IMR-90 (cell line): Measurements from ENCODE around the gene SPINDOC. TPM values are rescaled to one million over a fixed set of nuclear protein-coding genes. Genes with fewer than 3 reads are reported as not detected.

Source experiments
- ATAC-seq: fragments of 200-7000 bp; cut with Tn5 transposase; 2 replicates; pipeline ENCODE4 v1.9.1; 2020; ENCODE audit warnings: low read depth, mild to moderate bottlenecking, moderate library complexity
- BruUV-seq: library from RNA; stranded (reverse); fragments of 400-500 nt; replicated peaks from 2 replicates; lab custom pipeline; 2021; lab: Mats Ljungman, UMichigan
- CTCF ChIA-PET: fragments of 300-600 bp; formaldehyde crosslinking; extraction: SDS; loops from one replicate; lab custom pipeline; 2021; ENCODE audit warnings: antibody characterized with exemption; lab: Yijun Ruan, JAX
- POLR2A ChIA-PET: fragments of 300-600 bp; sonication (Branson Sonifier 250); formaldehyde crosslinking; loops from one replicate; lab custom pipeline; 2022; ENCODE audit warnings: antibody characterized with exemption; ENCODE audit not compliant: unreplicated experiment; lab: Charles Lee
- DNase-seq: peaks from one replicate; pipeline ENCODE4 v3.0.0; 2013
- H2AFZ ChIP-seq: replicated peaks from 2 replicates; pipeline ENCODE3; 2013; ENCODE audit warnings: low read length, mild to moderate bottlenecking; ENCODE audit not compliant: poor library complexity
- H2AK5ac ChIP-seq: 2 replicates; pipeline ENCODE4 v1.6.1; 2013; ENCODE audit warnings: low read depth, low read length, inconsistent platforms
- H2AK9ac ChIP-seq: replicated peaks from 2 replicates; pipeline ENCODE3; 2013; ENCODE audit warnings: mild to moderate bottlenecking, low read depth, low read length, moderate library complexity; ENCODE audit not compliant: poor library complexity
- H2BK120ac ChIP-seq: 2 replicates; pipeline ENCODE4 v1.6.1; 2013; ENCODE audit warnings: low read depth, low read length, inconsistent platforms
- H2BK15ac ChIP-seq: 3 replicates; pipeline ENCODE4 v1.6.1; 2013; ENCODE audit warnings: low read depth, low read length, inconsistent platforms
- H2BK20ac ChIP-seq: 2 replicates; pipeline ENCODE4 v1.6.1; 2013; ENCODE audit warnings: low read depth, mild to moderate bottlenecking, inconsistent platforms, low read length, moderate library complexity
- H2BK5ac ChIP-seq: 2 replicates; pipeline ENCODE4 v1.6.1; 2013; ENCODE audit warnings: mild to moderate bottlenecking, low read depth, low read length, inconsistent platforms; ENCODE audit not compliant: poor library complexity, severe bottlenecking
- H3K14ac ChIP-seq: replicated peaks from 2 replicates; pipeline ENCODE4 v1.6.1; 2013; ENCODE audit warnings: low read depth, low read length, inconsistent platforms
- H3K18ac ChIP-seq: 2 replicates; pipeline ENCODE4 v1.6.1; 2013; ENCODE audit warnings: low read depth, low read length, control low read depth
- H3K23ac ChIP-seq: 2 replicates; pipeline ENCODE4 v1.6.1; 2013; ENCODE audit warnings: low read depth, low read length, inconsistent platforms
- H3K27ac ChIP-seq: 2 replicates; pipeline ENCODE4 v1.5.1; 2013; ENCODE audit warnings: mild to moderate bottlenecking, control low read depth, low read length; ENCODE audit not compliant: insufficient read depth
- H3K27me3 ChIP-seq: 2 replicates; pipeline ENCODE4 v1.6.1; 2013; ENCODE audit warnings: low read length; ENCODE audit not compliant: control insufficient read depth, insufficient read depth
- H3K36me3 ChIP-seq: 2 replicates; pipeline ENCODE4 v1.6.1; 2013; ENCODE audit warnings: low read length, mixed read lengths; ENCODE audit not compliant: control insufficient read depth, insufficient read depth
- H3K4ac ChIP-seq: 2 replicates; pipeline ENCODE4 v1.6.1; 2013; ENCODE audit warnings: low read depth, low read length, inconsistent platforms
- H3K4me1 ChIP-seq: 2 replicates; pipeline ENCODE4 v1.6.1; 2013; ENCODE audit warnings: low read length, mixed read lengths; ENCODE audit not compliant: control insufficient read depth, insufficient read depth
- H3K4me2 ChIP-seq: 2 replicates; pipeline ENCODE4 v1.6.1; 2013; ENCODE audit warnings: low read depth, mild to moderate bottlenecking, control low read depth, low read length, moderate library complexity
- H3K4me3 ChIP-seq: 2 replicates; pipeline ENCODE4 v1.5.1; 2013; ENCODE audit warnings: low read depth, mild to moderate bottlenecking, control low read depth, low read length, moderate library complexity; ENCODE audit not compliant: insufficient read depth
- H3K56ac ChIP-seq: 2 replicates; pipeline ENCODE4 v1.6.1; 2013; ENCODE audit warnings: low read length, inconsistent platforms; ENCODE audit not compliant: insufficient read depth; ENCODE audit errors: extremely low read depth
- H3K79me1 ChIP-seq, 2 experiments: 2 replicates each; pipeline ENCODE4 v1.6.1; 2013; ENCODE audit warnings: low read length in 2 of 2, inconsistent platforms in 1 of 2, low read depth in 1 of 2
- H3K9ac ChIP-seq: 2 replicates; pipeline ENCODE4 v1.6.1; 2013; ENCODE audit warnings: low read depth, low read length, control low read depth
- H3K9me1 ChIP-seq: 2 replicates; pipeline ENCODE4 v1.6.1; 2013; ENCODE audit warnings: low read length, inconsistent platforms; ENCODE audit not compliant: insufficient read depth
- H3K9me3 ChIP-seq: 2 replicates; pipeline ENCODE4 v1.6.1; 2013; ENCODE audit warnings: low read length; ENCODE audit not compliant: control insufficient read depth, insufficient read depth
- H4K20me1 ChIP-seq: 2 replicates; pipeline ENCODE4 v1.6.1; 2013; ENCODE audit warnings: low read length, inconsistent platforms; ENCODE audit not compliant: insufficient read depth
- H4K5ac ChIP-seq: 2 replicates; pipeline ENCODE4 v1.6.1; 2013; ENCODE audit warnings: mild to moderate bottlenecking, low read depth, low read length, control low read depth
- H4K8ac ChIP-seq, 2 experiments: 2 replicates each; pipeline ENCODE4 v1.6.1; 2013; ENCODE audit warnings: low read depth in 2 of 2, low read length in 2 of 2, control low read depth in 1 of 2, inconsistent platforms in 1 of 2
- H4K91ac ChIP-seq: 2 replicates; pipeline ENCODE4 v1.6.1; 2013; ENCODE audit warnings: low read depth, low read length, inconsistent platforms; ENCODE audit not compliant: insufficient read depth
- RFX5 ChIP-seq: IDR thresholded peaks from 2 replicates; pipeline ENCODE4 v1.8.0; 2012; ENCODE audit warnings: low read depth, mild to moderate bottlenecking, low read length, moderate library complexity
- WGBS, 2 experiments: methylation state at CpG; one replicate each; pipeline versions ENCODE4 v1.1.5 to v1.1.7; 2013; ENCODE audit warnings: missing lambda C conversion rate in 2 of 2; ENCODE audit not compliant: insufficient read length in 1 of 2; ENCODE audit errors: extremely low coverage in 2 of 2; 5-methylcytosine and 5-hydroxymethylcytosine counted together
- dilution Hi-C: fragments of 300-500 bp; cut with HindIII; formaldehyde crosslinking; loops from one replicate; pipeline ENCODE4 v1.14.3; 2018; ENCODE audit warnings: low sequenced_read_pairs; ENCODE audit not compliant: unreplicated experiment
- in situ Hi-C: fragments of 300-500 bp; cut with MboI; formaldehyde crosslinking; loops from 3 replicates; pipeline ENCODE4 v1.14.3; 2019; ENCODE audit warnings: low sequenced_read_pairs, inconsistent platforms, mixed read lengths
- intact Hi-C: fragments of 100-400 bp; cut with micrococcal nuclease; formaldehyde crosslinking; loops from 2 replicates; pipeline ENCODE4 v1.10.0; 2022
- microRNA-seq, 2 experiments: library from miRNA; stranded (forward) in 1 of 2; unstranded in 1 of 2; fragments of 10-50 nt in 1 of 2; fragments of <30 nt in 1 of 2; gene quantifications in 1 of 2; microRNA quantifications in 1 of 2; one replicate each; pipeline versions ENCODE3 to v1.1.0; 2013 to 2020; ENCODE audit not compliant: insufficient read depth in 1 of 2, insufficient read length in 1 of 2, unreplicated experiment in 1 of 2
- polyA plus RNA-seq, 3 experiments: library from polyadenylated mRNA; depleted of rRNA; stranded (reverse); fragments of >200 nt; gene quantifications; 2 replicates each; pipeline ENCODE4 v1.2.3, GENCODE V29; 2012; ENCODE audit warnings: low replicate concordance in 1 of 3
- small RNA-seq, 5 experiments: library from RNA; depleted of rRNA; stranded (forward); fragments of <200 nt; gene quantifications; one replicate each; pipeline ENCODE3, GENCODE V24; 2012
- total RNA-seq: library from RNA; depleted of rRNA; stranded (reverse); fragments of >200 nt; gene quantifications from 2 replicates; pipeline ENCODE4 v1.2.3, GENCODE V29; 2012; rRNA removed

Gene SPINDOC
- total and polyA plus RNA-seq, 2 of the 4 experiments (the other 2 are of a cell fraction): 10.0 to 29.9 TPM

DNA sequence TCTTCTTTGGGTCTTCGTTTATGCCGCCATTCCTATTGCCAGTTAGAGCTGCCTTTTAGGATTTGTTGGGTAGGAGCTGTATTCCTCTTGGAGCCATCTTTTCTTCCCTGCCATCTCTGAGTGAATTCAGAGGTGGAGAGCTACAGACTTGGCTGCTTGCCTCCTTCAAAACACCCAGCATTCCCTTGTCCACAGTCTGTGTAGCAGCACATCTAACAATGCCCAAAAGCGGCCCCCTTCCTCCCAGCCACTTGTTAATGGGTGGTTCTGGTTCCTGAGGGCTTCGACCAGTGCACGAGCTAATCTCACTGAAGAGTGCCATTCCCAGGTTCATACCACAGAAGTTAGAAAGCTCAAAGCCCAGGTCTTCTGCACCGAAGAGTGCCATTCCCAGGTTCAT is 63.4 kb downstream of the SPINDOC start:
- no peak overlapping the region for H3K4ac ChIP-seq

More for the DNA sequence above, 63.4 kb downstream of the SPINDOC start:
- Histone ChIP-seq H3K4me2 (no peak overlapping the region), H3K9me1 (peaks cover 46% of the 10 kb centered on the region), H3K18ac (no peak overlapping the region), H3K27ac (no peak overlapping the region), H3K9ac (no peak overlapping the region), H2BK15ac (no peak overlapping the region), H3K4me1 (peaks cover 23% of the 10 kb centered on the region), H3K27me3 (no peaks in the 10 kb centered on the region), H3K36me3 (peaks cover 4% of the 10 kb centered on the region; the same call in 1 of the 2 replicates), H3K4me3 (no peak overlapping the region), H2BK20ac (no peak overlapping the region), H3K23ac (no peak overlapping the region), H4K20me1 (peaks cover 91% of the 10 kb centered on the region), H3K9me3 (no peaks in the 10 kb centered on the region), H2AFZ (no peak overlapping the region), H2AK9ac (no peak overlapping the region), H3K14ac (no peak overlapping the region), H4K8ac (no peak overlapping the region), H3K56ac (no peak overlapping the region), H2BK120ac (no peak overlapping the region), H2BK5ac (no peak overlapping the region), H4K5ac (no peak overlapping the region), H4K91ac (no peak overlapping the region), H3K79me1 (peaks cover 58 to 91% of the 10 kb centered on the region in 2 experiments), H2AK5ac (no peak overlapping the region)
- intact Hi-C loops: no loop called here
- POLR2A ChIA-PET: no interaction called here
- DNase-seq (no peak), ATAC-seq (no peak)
- dilution Hi-C loops: no loop called here
- 100% methylated on average over 3 of the region's 6 CpGs; no CpG with 5 or more reads in 1 of the 2 experiments for WGBS, 2 experiments
- CTCF ChIA-PET: no interaction called here
- TF ChIP-seq RFX5: no peak
- BruUV-seq: no TSS peak
- in situ Hi-C loops: no loop called here

Small RNAs within 50 kb of the gene (microRNA-seq; reads per million reads assigned to microRNA genes)
- gene AP006289.1 (ENCODE audit: insufficient read depth, insufficient read length) (not detected), gene RN7SL596P (ENCODE audit: insufficient read depth, insufficient read length) (not detected)

Small RNAs within 50 kb of the gene (small RNA-seq; reads per million reads assigned to genes)
- gene AP006289.1: 0 reads per million in 5 experiments
- gene RN7SL596P: 0 reads per million in 5 experiments

Other genes with a start within 250 kb of the SPINDOC start
- 3.2 and 3.3 TPM in 2 replicates for gene PLAAT3, start 199.0 kb upstream of the SPINDOC start, total RNA-seq
- 3.9 and 4.5 TPM in 2 replicates for gene PLAAT3, start 199.0 kb upstream of the SPINDOC start, polyA plus RNA-seq (2012; rRNA removed)
- 131 and 132 TPM in 2 replicates for gene ATL3, start 142.1 kb upstream of the SPINDOC start, total RNA-seq
- 16.1 and 19.9 TPM in 2 replicates for gene ATL3, start 142.1 kb upstream of the SPINDOC start, polyA plus RNA-seq (2012; rRNA removed)
- 31.2 and 42.5 TPM in 2 replicates for gene RTN3, start 132.0 kb upstream of the SPINDOC start, total RNA-seq
- gene RTN3, start 132.0 kb upstream of the SPINDOC start, polyA plus RNA-seq (2012; rRNA removed): 56.2 and 64.6 TPM in 2 replicates
- 5.4 and 7.2 TPM in 2 replicates for gene ZFTA, start 44.7 kb upstream of the SPINDOC start, total RNA-seq
- gene ZFTA, start 44.7 kb upstream of the SPINDOC start, polyA plus RNA-seq (2012; rRNA removed): 8.1 and 8.8 TPM in 2 replicates
- gene MARK2, start 25.7 kb downstream of the SPINDOC start, total RNA-seq: 6.6 and 7.2 TPM in 2 replicates
- gene MARK2, start 25.7 kb downstream of the SPINDOC start, polyA plus RNA-seq (2012; rRNA removed): 17.3 and 19.9 TPM in 2 replicates
- gene RCOR2, start 103.7 kb downstream of the SPINDOC start, total RNA-seq: 0.56 and 0.90 TPM in 2 replicates
- 2.0 and 2.4 TPM in 2 replicates for gene RCOR2, start 103.7 kb downstream of the SPINDOC start, polyA plus RNA-seq (2012; rRNA removed)
- gene NAA40, start 125.5 kb downstream of the SPINDOC start, total RNA-seq: 8.9 and 15.2 TPM in 2 replicates
- gene NAA40, start 125.5 kb downstream of the SPINDOC start, polyA plus RNA-seq (2012; rRNA removed): 23.1 and 24.7 TPM in 2 replicates
- gene COX8A, start 161.2 kb downstream of the SPINDOC start, total RNA-seq: 250 and 315 TPM in 2 replicates
- 598 and 701 TPM in 2 replicates for gene COX8A, start 161.2 kb downstream of the SPINDOC start, polyA plus RNA-seq (2012; rRNA removed)
- 53.6 and 69.0 TPM in 2 replicates for gene OTUB1, start 173.0 kb downstream of the SPINDOC start, total RNA-seq
- gene OTUB1, start 173.0 kb downstream of the SPINDOC start, polyA plus RNA-seq (2012; rRNA removed): 168 and 184 TPM in 2 replicates
- gene FLRT1, start 222.5 kb downstream of the SPINDOC start, total RNA-seq: under 0.01 TPM in 2 replicates
- gene FLRT1, start 222.5 kb downstream of the SPINDOC start, polyA plus RNA-seq (2012; rRNA removed): 0.07 TPM in 1 of 2 replicates, not detected in the other